ENCODE measurements around the gene OR8S1. TPM values are rescaled to one million over a fixed set of nuclear protein-coding genes. Genes with fewer than 3 reads are reported as not detected.

The OR8S1 gene
- total RNA-seq, 1 experiment from 2014 or later, result not detected

- CTCF ChIA-PET, result no interaction called here
- Histone ChIP-seq H3K9me2 (replicated peaks; ENCODE audit: low read length) (no peaks in the 10 kb centered on the region), H3K79me2 (ENCODE audit: low read length) (no peaks in the 10 kb centered on the region), H3K27ac (ENCODE audit: low read length) (no peak overlapping the region), H2AFZ (ENCODE audit: low read length) (no peak overlapping the region), H3F3A (ENCODE audit: low read length, unreplicated experiment) (no peaks in the 10 kb centered on the region), H3K4me3 (ENCODE audit: low read length) (no peak overlapping the region), H3K27me3 (ENCODE audit: low read length) (peaks cover 82% of the 10 kb centered on the region), H3K4me2 (ENCODE audit: low read length) (no peak overlapping the region), H4K20me1 (ENCODE audit: low read length) (no peaks in the 10 kb centered on the region), H3K4me1 (ENCODE audit: insufficient read depth, low read length) (no peaks in the 10 kb centered on the region), H3K9ac (ENCODE audit: low read length) (no peak overlapping the region), H3K9me3 (ENCODE audit: low read length) (no peaks in the 10 kb centered on the region), H3K36me3 (ENCODE audit: low read depth, low read length) (no peaks in the 10 kb centered on the region)
- no peak for ATAC-seq
- BruUV-seq (replicated peaks), result no TSS peak
- intact Hi-C loops (cut with micrococcal nuclease), result no loop called here
- no peak for DNase-seq
- POLR2A ChIA-PET (ENCODE audit: unreplicated experiment), result no interaction called here
- TF ChIP-seq EZH2 (IDR thresholded peaks at IDR 0.05; ENCODE audit: low read length, unreplicated experiment) (no peak), EZH2phosphoT487 (IDR thresholded peaks at IDR 0.05; ENCODE audit: borderline replicate concordance, low read length) (no peak)
Observed at GRCh38 chr12:48527891-48528670, 2.6 kb downstream of the OR8S1 start.

- H4K20me1 ChIP-seq (ENCODE audit: low read length), result no peaks in the 10 kb centered on the region
- no peak overlapping the region for H2AFZ ChIP-seq (ENCODE audit: low read length)
- BruUV-seq (replicated peaks), result no TSS peak
- intact Hi-C loops (cut with micrococcal nuclease), result no loop called here
- DNase-seq (no peak), ATAC-seq (no peak)
- H3K27me3 ChIP-seq (ENCODE audit: low read length), result peaks cover 43% of the 10 kb centered on the region
- H3K9me3 ChIP-seq (ENCODE audit: low read length), result no peaks in the 10 kb centered on the region
- H3K9ac ChIP-seq (ENCODE audit: low read length), result no peak overlapping the region
- H3K4me1 ChIP-seq (ENCODE audit: insufficient read depth, low read length), result no peaks in the 10 kb centered on the region
- ChIA-PET CTCF (interaction anchor here (0.6 kb wide), 1 partner anchor 141 kb away, joined by 8 read pairs; no protein-coding TSS in a partner anchor), POLR2A (ENCODE audit: unreplicated experiment) (no interaction called here)
- H3K27ac ChIP-seq (ENCODE audit: low read length), result no peak overlapping the region
- H3K79me2 ChIP-seq (ENCODE audit: low read length), result no peaks in the 10 kb centered on the region
- no peaks in the 10 kb centered on the region for H3K36me3 ChIP-seq (ENCODE audit: low read depth, low read length)
- no peak overlapping the region for H3K4me2 ChIP-seq (ENCODE audit: low read length)
- H3K4me3 ChIP-seq (ENCODE audit: low read length), result no peak overlapping the region
- no peaks in the 10 kb centered on the region for H3K9me2 ChIP-seq (replicated peaks; ENCODE audit: low read length)
- H3F3A ChIP-seq (ENCODE audit: low read length, unreplicated experiment), result no peaks in the 10 kb centered on the region
- TF ChIP-seq EZH2phosphoT487 (IDR thresholded peaks at IDR 0.05; ENCODE audit: borderline replicate concordance, low read length) (no peak), CTCF (conservative IDR thresholded peaks at IDR 0.05; ENCODE audit: low read depth, low read length) (no peak)
Observed at GRCh38 chr12:48532601-48533000, 7.2 kb downstream of the OR8S1 start.

- DNase-seq (no peak), ATAC-seq (no peak)
- Histone ChIP-seq H3K79me2 (ENCODE audit: low read length) (no peaks in the 10 kb centered on the region), H3K4me1 (ENCODE audit: insufficient read depth, low read length) (peaks cover 6% of the 10 kb centered on the region), H3K4me2 (ENCODE audit: low read length) (no peak overlapping the region), H3K9me2 (replicated peaks; ENCODE audit: low read length) (no peaks in the 10 kb centered on the region), H3K9ac (ENCODE audit: low read length) (no peak overlapping the region), H3F3A (ENCODE audit: low read length, unreplicated experiment) (no peaks in the 10 kb centered on the region), H2AFZ (ENCODE audit: low read length) (no peak overlapping the region), H3K27ac (ENCODE audit: low read length) (no peak overlapping the region), H3K36me3 (ENCODE audit: low read depth, low read length) (no peaks in the 10 kb centered on the region), H3K4me3 (ENCODE audit: low read length) (no peak overlapping the region), H3K9me3 (ENCODE audit: low read length) (no peaks in the 10 kb centered on the region), H3K27me3 (ENCODE audit: low read length) (peaks cover 8% of the 10 kb centered on the region), H4K20me1 (ENCODE audit: low read length) (no peaks in the 10 kb centered on the region)
- no TSS peak for BruUV-seq (replicated peaks)
- no peak for TF ChIP-seq CTCF (conservative IDR thresholded peaks at IDR 0.05; ENCODE audit: low read depth, low read length)
- CTCF ChIA-PET, result no interaction called here
- intact Hi-C loops (cut with micrococcal nuclease), result no loop called here
- POLR2A ChIA-PET (ENCODE audit: unreplicated experiment), result no interaction called here
Observed at GRCh38 chr12:48536602-48537001, 11.2 kb downstream of the OR8S1 start.
